Gastrocnemius medialis (tissue), 4 donors: Measurements from ENCODE around the gene NTMT1. TPM values are rescaled to one million over a fixed set of nuclear protein-coding genes. Genes with fewer than 3 reads are reported as not detected.

Experiments
- ATAC-seq, 2 donors: fragments of 150-250 bp; one replicate each; pipeline ENCODE4 v1.9.1; 2016
- DNase-seq, 2 donors: peaks; one replicate each; pipeline ENCODE4 v3.0.0-alpha.2; 2019
- H3K27ac ChIP-seq, 4 donors: fragments of 200-600 bp; sonication (generic); 1 replicate in 1 of 4; 2 replicates in 3 of 4; pipeline ENCODE4 v1.5.1; 2016 to 2018; ENCODE audit warnings: mild to moderate bottlenecking in 2 of 4, moderate library complexity in 1 of 4
- H3K27me3 ChIP-seq, 3 donors: fragments of 200-600 bp; sonication (generic) in 2 of 3; 1 replicate in 1 of 3; 2 replicates in 2 of 3; pipeline versions ENCODE4 v1.5.1 to v1.6.0; 2016 to 2019; ENCODE audit warnings: mild to moderate bottlenecking in 1 of 3, moderate library complexity in 1 of 3
- H3K36me3 ChIP-seq, 2 donors: fragments of 200-600 bp; sonication (generic) in 1 of 2; one replicate each; pipeline ENCODE4 v1.5.1; 2017 to 2018
- H3K4me1 ChIP-seq, 2 donors: fragments of 200-600 bp; sonication (generic) in 1 of 2; one replicate each; pipeline ENCODE4 v1.5.1; 2016 to 2017; ENCODE audit warnings: mild to moderate bottlenecking in 2 of 2
- H3K4me3 ChIP-seq, 4 donors: fragments of 200-600 bp; sonication (generic) in 3 of 4; 1 replicate in 1 of 4; 2 replicates in 3 of 4; pipeline ENCODE4 v1.5.1; 2016 to 2019; ENCODE audit warnings: mild to moderate bottlenecking in 2 of 4
- H3K9me3 ChIP-seq, 3 donors: fragments of 200-600 bp; sonication (generic) in 2 of 3; 1 replicate in 1 of 3; 2 replicates in 2 of 3; pipeline ENCODE4 v1.5.1; 2016 to 2019
- POLR2A ChIP-seq, 2 donors: fragments of 450-650 bp; IDR thresholded peaks; one replicate each; pipeline ENCODE4 v1.6.1; 2017; ENCODE audit warnings: antibody characterized with exemption in 2 of 2, mild to moderate bottlenecking in 2 of 2, moderate library complexity in 2 of 2
- in situ Hi-C, 4 donors: fragments of 200-750 bp; cut with MboI; loops; one replicate each; pipeline versions ENCODE4 v1.15.0 to v1.8.0; 2017; ENCODE audit warnings: low sequenced_read_pairs in 4 of 4
- intact Hi-C: fragments of 100-400 bp; cut with DNase I; formaldehyde crosslinking; loops from one replicate; pipeline ENCODE4 v1.15.1; 2023; ENCODE audit warnings: low total_unique reads
- total RNA-seq, 4 donors: library from RNA; depleted of rRNA; stranded (reverse); fragments of >200 nt; gene quantifications; one replicate each; pipeline versions ENCODE4 v1.1.0 to v1.2.3, GENCODE V29; 2016
- TF ChIP-seq, protein P1 (sequence below), 5 experiments: fragments of 450-650 bp in 3 of 5; fragments of 200-600 bp in 2 of 5; sonication (generic) in 2 of 5; IDR thresholded peaks in 4 of 5; conservative IDR thresholded peaks in 1 of 5; 1 replicate in 4 of 5; 2 replicates in 1 of 5; pipeline ENCODE4 v1.5.1; 2016 to 2019; ENCODE audit warnings: antibody characterized with exemption in 5 of 5, mild to moderate bottlenecking in 3 of 5, moderate library complexity in 3 of 5

The NTMT1 gene
- total RNA-seq, 4 donors from 2014 or later = 37.8 to 82.1 (median 48.1) TPM

DNA sequence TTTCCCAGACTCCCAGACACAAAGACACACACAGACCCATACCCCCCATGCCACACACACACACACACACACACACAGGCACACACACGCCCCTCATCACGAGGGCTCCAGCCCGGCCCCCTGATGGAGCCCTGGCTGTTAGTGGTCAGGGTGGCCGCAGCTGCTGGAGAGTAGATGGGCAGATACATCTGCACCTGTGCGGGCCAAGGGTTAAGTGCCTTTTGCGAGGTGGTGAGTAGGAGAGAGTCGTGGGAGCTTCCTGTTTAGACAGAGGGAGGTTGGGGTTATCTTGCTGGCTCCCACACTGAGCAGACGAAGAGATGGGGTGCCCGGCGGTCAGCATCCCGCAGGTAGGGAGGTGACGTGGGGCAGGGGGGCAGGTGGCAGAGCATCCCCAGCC, 47.6 kb downstream of the NTMT1 start:
- Histone ChIP-seq H3K27ac (no peak overlapping the region), H3K4me1 (no peaks in the 10 kb centered on the region), H3K27me3 (peaks cover 0 to 12% (median 8%) of the 10 kb centered on the region in 3 donors), H3K36me3 (no peaks in the 10 kb centered on the region), H3K4me3 (no peak overlapping the region), H3K9me3 (no peaks in the 10 kb centered on the region)
- TF ChIP-seq, protein P1, sequence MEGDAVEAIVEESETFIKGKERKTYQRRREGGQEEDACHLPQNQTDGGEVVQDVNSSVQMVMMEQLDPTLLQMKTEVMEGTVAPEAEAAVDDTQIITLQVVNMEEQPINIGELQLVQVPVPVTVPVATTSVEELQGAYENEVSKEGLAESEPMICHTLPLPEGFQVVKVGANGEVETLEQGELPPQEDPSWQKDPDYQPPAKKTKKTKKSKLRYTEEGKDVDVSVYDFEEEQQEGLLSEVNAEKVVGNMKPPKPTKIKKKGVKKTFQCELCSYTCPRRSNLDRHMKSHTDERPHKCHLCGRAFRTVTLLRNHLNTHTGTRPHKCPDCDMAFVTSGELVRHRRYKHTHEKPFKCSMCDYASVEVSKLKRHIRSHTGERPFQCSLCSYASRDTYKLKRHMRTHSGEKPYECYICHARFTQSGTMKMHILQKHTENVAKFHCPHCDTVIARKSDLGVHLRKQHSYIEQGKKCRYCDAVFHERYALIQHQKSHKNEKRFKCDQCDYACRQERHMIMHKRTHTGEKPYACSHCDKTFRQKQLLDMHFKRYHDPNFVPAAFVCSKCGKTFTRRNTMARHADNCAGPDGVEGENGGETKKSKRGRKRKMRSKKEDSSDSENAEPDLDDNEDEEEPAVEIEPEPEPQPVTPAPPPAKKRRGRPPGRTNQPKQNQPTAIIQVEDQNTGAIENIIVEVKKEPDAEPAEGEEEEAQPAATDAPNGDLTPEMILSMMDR (IDR thresholded peaks at IDR 0.05 in 4 of 5, conservative IDR thresholded peaks at IDR 0.05 in 1 of 5) = no peak
- no peak for TF ChIP-seq POLR2A (IDR thresholded peaks at IDR 0.05)
- in situ Hi-C loops (no loop called here), intact Hi-C loops (no loop called here)
- DNase-seq (no peak), ATAC-seq (no peak)

DNA sequence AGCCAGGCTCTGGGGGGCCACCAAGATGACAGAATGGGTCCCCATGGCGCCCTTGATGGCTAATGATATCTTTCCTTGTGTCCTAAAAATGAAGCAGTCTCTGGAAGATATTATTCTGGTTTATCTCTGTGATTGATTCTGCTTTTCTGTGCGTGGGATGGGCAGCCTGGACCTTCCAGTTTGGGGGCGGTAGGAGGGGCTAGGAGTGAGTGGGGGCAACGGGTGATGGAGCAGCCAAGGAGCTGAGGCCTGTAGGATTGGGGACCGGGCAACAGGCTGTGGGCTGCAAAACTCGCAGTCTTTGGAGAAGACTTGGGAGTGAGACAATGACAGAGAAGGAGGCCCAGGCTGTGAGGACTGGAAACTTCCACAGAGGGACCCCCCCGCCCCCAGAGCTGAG, 48.3 kb downstream of the NTMT1 start:
- in situ Hi-C loops = no loop called here
- TF ChIP-seq, protein P1 (IDR thresholded peaks at IDR 0.05 in 4 of 5, conservative IDR thresholded peaks at IDR 0.05 in 1 of 5) = no peak
- no peak for TF ChIP-seq POLR2A (IDR thresholded peaks at IDR 0.05)
- H3K4me3 ChIP-seq = no peak overlapping the region
- H3K27ac ChIP-seq = no peak overlapping the region
- intact Hi-C loops = no loop called here
- peaks cover 3 to 12% (median 8%) of the 10 kb centered on the region in 3 donors for H3K27me3 ChIP-seq
- H3K36me3 ChIP-seq = no peaks in the 10 kb centered on the region
- no peaks in the 10 kb centered on the region for H3K9me3 ChIP-seq
- ATAC-seq (no peak), DNase-seq (no peak)
- no peaks in the 10 kb centered on the region for H3K4me1 ChIP-seq

DNA sequence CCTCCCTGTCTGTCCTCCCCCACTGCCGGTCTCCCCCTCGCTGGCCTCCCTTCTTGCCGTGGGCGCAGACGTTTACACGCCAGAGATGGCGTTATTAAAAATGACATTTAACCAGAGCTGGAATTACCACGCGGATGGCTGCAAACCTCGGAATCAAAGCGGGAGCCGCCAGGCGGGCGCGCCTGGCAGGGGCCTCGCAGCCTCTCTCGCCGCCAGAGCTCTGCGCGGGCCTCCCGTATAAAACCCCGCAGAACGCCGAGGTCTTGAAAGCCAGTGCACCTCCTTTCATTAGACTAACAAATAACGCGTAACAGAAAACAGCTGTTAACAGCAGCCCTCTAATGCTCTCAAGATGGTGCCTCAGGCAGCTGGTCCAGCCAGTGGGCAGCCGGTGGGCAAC, 49.7 kb downstream of the NTMT1 start:
- Histone ChIP-seq H3K9me3 (no peaks in the 10 kb centered on the region), H3K27me3 (peaks cover 3 to 12% (median 8%) of the 10 kb centered on the region in 3 donors), H3K36me3 (no peaks in the 10 kb centered on the region), H3K27ac (no peak overlapping the region), H3K4me1 (no peaks in the 10 kb centered on the region), H3K4me3 (no peak overlapping the region)
- no peak for DNase-seq
- no peak for TF ChIP-seq POLR2A (IDR thresholded peaks at IDR 0.05)
- TF ChIP-seq, protein P1 (IDR thresholded peaks at IDR 0.05 in 4 of 5, conservative IDR thresholded peaks at IDR 0.05 in 1 of 5) = no peak
- in situ Hi-C loops = no loop called here
- intact Hi-C loops = no loop called here
- ATAC-seq = no peak

DNA sequence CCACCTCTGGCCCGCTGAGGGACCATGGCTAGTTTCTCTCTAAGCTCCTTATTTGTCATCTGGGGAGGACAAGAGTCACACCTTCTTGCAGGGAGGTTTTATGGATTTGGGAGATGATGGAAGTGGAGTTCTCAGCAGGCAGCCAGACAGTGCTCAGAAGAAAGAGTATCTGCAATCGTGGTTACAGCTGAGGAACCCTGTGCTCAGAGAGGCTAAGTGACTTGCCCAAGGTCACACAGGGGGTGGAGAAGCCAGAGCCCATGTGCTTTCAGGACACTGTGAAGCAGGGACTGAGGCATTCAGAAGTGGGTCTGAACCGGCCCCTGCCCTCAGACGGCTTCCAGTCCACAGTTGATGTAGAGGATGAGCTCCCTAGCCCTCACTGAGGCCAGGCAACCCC, 50.3 kb downstream of the NTMT1 start:
- Histone ChIP-seq H3K9me3 (no peaks in the 10 kb centered on the region), H3K27me3 (peaks cover 3 to 12% (median 8%) of the 10 kb centered on the region in 3 donors), H3K4me3 (no peak overlapping the region), H3K4me1 (no peaks in the 10 kb centered on the region), H3K27ac (no peak overlapping the region), H3K36me3 (no peaks in the 10 kb centered on the region)
- TF ChIP-seq POLR2A (IDR thresholded peaks at IDR 0.05) = no peak
- TF ChIP-seq, protein P1 (IDR thresholded peaks at IDR 0.05 in 4 of 5, conservative IDR thresholded peaks at IDR 0.05 in 1 of 5) = no peak
- intact Hi-C loops (no loop called here), in situ Hi-C loops (no loop called here)
- no peak for ATAC-seq
- no peak for DNase-seq

DNA sequence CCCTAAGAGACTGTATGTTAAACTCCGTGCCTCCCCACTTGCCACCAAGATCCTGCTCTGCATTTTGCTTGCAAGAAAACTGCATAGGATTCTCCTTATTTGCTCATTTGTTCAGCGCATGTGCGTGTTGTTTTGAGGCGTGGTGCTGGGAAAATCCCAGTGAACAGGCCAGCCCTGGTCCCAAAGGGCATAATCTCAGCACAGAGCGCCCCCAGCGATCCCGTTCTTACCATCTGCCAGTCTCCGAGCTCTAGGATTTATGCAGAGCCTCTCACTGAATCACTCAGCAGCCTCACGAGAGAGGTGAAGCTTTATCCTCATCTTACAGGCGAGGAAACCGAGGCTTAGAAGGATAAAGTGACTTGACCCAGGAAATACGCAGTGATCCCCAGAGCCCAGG, 51.0 kb downstream of the NTMT1 start:
- H3K9me3 ChIP-seq = no peaks in the 10 kb centered on the region
- intact Hi-C loops (no loop called here), in situ Hi-C loops (no loop called here)
- TF ChIP-seq POLR2A (IDR thresholded peaks at IDR 0.05) = no peak
- TF ChIP-seq, protein P1 (IDR thresholded peaks at IDR 0.05 in 4 of 5, conservative IDR thresholded peaks at IDR 0.05 in 1 of 5) = no peak
- peak overlapping the region in 3 of 4 donors; percentile 22 to 47 (median 25) for H3K27ac ChIP-seq
- H3K4me1 ChIP-seq = no peaks in the 10 kb centered on the region
- no peaks in the 10 kb centered on the region for H3K36me3 ChIP-seq
- H3K4me3 ChIP-seq = no peak overlapping the region
- peak in 1 of 2 donors; percentile 30 for DNase-seq
- H3K27me3 ChIP-seq = peaks cover 3 to 12% (median 8%) of the 10 kb centered on the region in 3 donors
- ATAC-seq = peak in 1 of 2 donors; percentile 39
